Panc1 (cell line): ENCODE measurements around the gene MTHFS.

Source experiments
- CTCF ChIP-seq: fragments of 450-650 bp; IDR thresholded peaks from 2 replicates; pipeline ENCODE4 v1.5.1; 2017; ENCODE audit warnings: mild to moderate bottlenecking
- REST ChIP-seq, 2 experiments: IDR thresholded peaks; 2 replicates each; pipeline ENCODE4 v1.6.1; 2011 to 2012; ENCODE audit warnings: low read depth in 2 of 2, control low read depth in 1 of 2, low read length in 1 of 2, mild to moderate bottlenecking in 1 of 2, moderate library complexity in 1 of 2; ENCODE audit not compliant: insufficient read depth in 1 of 2
- SIN3A ChIP-seq: IDR thresholded peaks from 2 replicates; pipeline ENCODE4 v1.6.1; 2012; ENCODE audit warnings: low read depth, mild to moderate bottlenecking, low read length, moderate library complexity, borderline replicate concordance; ENCODE audit not compliant: insufficient read depth

GRCh38 chr15:79812541-79812940, 84.3 kb downstream of the MTHFS start:
- TF ChIP-seq REST (IDR thresholded peaks at IDR 0.05; ENCODE audit: insufficient read depth in 1 of 2, low read depth in 2 of 2, low read length in 1 of 2) (no peak), CTCF (no peak), SIN3A (no peak)
